GM19438 (cell line): ENCODE measurements around the gene ATP8B4.
A peak's percentile ranks its signal among the peaks of the same experiment; 100 is the strongest.
"Not testable (repeated sequence)": the region's sequence is repeated elsewhere in the genome, so short reads cannot be mapped to it uniquely, and the experiment has no call there.

Experiments
- ATAC-seq: cut with Tn5 transposase; IDR thresholded peaks from one replicate; pipeline ENCODE4 v1.9.1; 2021; ENCODE audit warnings: low read depth; ENCODE audit not compliant: unreplicated experiment

The ATP8B4 gene

GRCh38 chr15:50112488-50113186 is 6.4 kb downstream of the ATP8B4 start:
- ATAC-seq: no peak

- no peak for ATAC-seq
These were observed 8.7 kb downstream of the ATP8B4 start for GRCh38 chr15:50110285-50110684.

- no peak for ATAC-seq
These were observed 9.7 kb downstream of the ATP8B4 start for GRCh38 chr15:50109076-50109987.

- ATAC-seq: no peak
These were observed 10.6 kb downstream of the ATP8B4 start for GRCh38 chr15:50108461-50108860.

- peak; percentile 93 for ATAC-seq
These were observed 11.2 kb downstream of the ATP8B4 start for GRCh38 chr15:50107591-50108408.

- ATAC-seq: no peak
These were observed 11.9 kb downstream of the ATP8B4 start for GRCh38 chr15:50107157-50107556.

- ATAC-seq: no peak
These were observed 12.6 kb downstream of the ATP8B4 start for GRCh38 chr15:50106457-50106856.

- ATAC-seq: no peak
These were observed 18.5 kb downstream of the ATP8B4 start for GRCh38 chr15:50100486-50100885.

GRCh38 chr15:50098545-50098944 is 20.5 kb downstream of the ATP8B4 start:
- ATAC-seq: no peak

GRCh38 chr15:50095938-50096821 is 22.9 kb downstream of the ATP8B4 start:
- no peak for ATAC-seq

GRCh38 chr15:50089386-50089785 is 29.6 kb downstream of the ATP8B4 start:
- ATAC-seq: not testable (repeated sequence)

GRCh38 chr15:50084932-50085331 is 34.1 kb downstream of the ATP8B4 start:
- ATAC-seq: no peak

- ATAC-seq: no peak
These were observed 35.5 kb downstream of the ATP8B4 start for GRCh38 chr15:50083424-50084025.

GRCh38 chr15:50082066-50082465 is 37.0 kb downstream of the ATP8B4 start:
- no peak for ATAC-seq

- ATAC-seq: no peak
These were observed 41.4 kb downstream of the ATP8B4 start for GRCh38 chr15:50077651-50078050.

GRCh38 chr15:50077176-50077575 is 41.9 kb downstream of the ATP8B4 start:
- no peak for ATAC-seq

GRCh38 chr15:50075319-50075718 is 43.7 kb downstream of the ATP8B4 start:
- no peak for ATAC-seq

GRCh38 chr15:50071551-50072258 is 47.3 kb downstream of the ATP8B4 start:
- ATAC-seq: no peak

- ATAC-seq: no peak
These were observed 51.0 kb downstream of the ATP8B4 start for GRCh38 chr15:50068016-50068415.
